A375 (cell line): ENCODE results near the gene TUFT1. TPM values are rescaled to one million over a fixed set of nuclear protein-coding genes. Genes with fewer than 3 reads are reported as not detected.

ENCODE experiments used
- small RNA-seq: library from RNA; depleted of rRNA; stranded (forward); fragments of <200 nt; gene quantifications from one replicate; pipeline ENCODE3, GENCODE V24; 2014
- total RNA-seq: library from RNA; depleted of rRNA; stranded (reverse); fragments of >200 nt; shearing (Covaris generic); gene quantifications from 2 replicates; pipeline ENCODE4 v1.2.3, GENCODE V29; 2014; rRNA removed

The TUFT1 gene
- 33.2 and 34.2 TPM in 2 replicates for total RNA-seq

DNA sequence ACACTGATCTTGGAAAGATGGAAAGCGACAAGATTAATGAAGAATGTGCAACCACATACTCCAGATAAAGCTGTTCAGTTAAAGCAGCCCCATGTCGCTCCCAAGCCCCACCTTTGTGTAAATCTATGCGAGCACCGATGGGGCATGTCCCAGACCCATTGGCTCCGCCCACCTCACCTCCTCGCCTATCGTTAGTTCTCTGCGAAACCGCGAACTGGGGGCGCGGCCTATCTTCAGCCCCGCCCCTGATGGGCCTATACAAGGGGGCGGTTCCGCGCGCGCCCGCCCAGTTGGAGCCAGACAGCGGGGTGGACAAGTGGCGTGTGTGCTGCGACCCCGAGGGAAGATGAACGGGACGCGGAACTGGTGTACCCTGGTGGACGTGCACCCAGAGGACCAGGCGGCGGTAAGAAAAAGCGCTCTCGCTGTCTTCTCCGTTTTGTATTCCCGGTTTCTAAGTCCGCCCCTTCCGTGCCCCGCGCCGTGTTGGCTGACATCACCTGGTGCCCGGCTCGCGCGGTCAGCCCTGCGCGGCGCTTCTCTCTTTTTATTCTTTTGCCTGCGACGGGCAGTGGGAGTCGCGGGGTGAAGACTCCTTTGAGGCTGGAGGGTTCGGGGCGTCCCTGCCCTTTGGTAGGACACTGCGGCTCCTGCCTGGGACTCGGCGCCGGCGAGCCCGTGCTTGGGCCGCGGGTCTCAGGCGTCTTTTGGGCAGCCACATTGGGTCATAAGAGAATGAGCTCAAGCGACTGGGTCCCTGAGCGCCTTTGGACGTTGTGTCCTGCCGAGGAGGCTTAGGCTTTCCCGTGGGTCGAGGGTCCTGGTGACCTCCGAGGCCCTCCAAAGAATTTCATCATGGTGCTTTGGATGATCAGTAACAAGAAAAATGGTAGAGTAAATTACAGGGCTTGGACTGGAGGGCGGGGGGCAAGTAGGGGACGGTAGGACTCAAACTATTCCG lies at the start of gene TUFT1:
TSS of gene TUFT1 (plus strand) at position 289 of the 961 bp plus-strand sequence. CDS start at position 347, 58 bp downstream.

DNA sequence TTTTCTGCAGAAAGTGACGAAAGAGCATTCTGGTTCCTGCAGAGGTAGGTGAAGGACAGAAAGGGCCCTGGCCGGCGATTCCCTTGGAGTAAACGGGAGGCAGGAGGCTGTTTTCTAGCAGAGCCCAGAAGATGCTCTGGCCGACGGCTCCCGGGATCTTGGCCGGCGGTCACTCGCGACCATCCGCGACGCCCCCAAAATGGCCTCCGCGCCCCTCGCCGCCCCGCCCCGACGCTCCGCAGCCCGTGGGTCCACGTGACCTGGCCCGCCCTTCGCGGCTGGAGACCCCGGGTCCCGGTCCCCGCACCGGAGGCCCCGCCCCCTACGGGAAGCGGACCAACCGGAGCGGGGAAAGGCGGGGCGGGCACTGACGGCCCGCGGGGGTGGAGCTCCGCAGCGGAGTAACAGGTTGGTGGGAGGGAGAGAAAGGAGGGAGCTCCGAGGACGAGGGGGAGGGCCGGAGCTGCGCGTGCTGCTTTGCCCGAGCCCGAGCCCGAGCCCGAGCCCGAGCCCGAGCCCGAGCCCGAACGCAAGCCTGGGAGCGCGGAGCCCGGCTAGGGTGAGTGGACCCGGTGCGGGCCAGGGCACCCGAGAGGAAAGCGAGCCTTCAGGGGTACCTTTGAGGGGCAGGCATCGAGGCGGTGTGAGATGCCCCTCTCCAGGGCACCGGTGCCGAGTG lies 29.0 kb upstream of the TUFT1 start, which contains the start of gene CGN:
TSS of gene CGN (plus strand) at position 431 of the 679 bp plus-strand sequence. CDS start 7,133 bp downstream, outside the sequence.

DNA sequence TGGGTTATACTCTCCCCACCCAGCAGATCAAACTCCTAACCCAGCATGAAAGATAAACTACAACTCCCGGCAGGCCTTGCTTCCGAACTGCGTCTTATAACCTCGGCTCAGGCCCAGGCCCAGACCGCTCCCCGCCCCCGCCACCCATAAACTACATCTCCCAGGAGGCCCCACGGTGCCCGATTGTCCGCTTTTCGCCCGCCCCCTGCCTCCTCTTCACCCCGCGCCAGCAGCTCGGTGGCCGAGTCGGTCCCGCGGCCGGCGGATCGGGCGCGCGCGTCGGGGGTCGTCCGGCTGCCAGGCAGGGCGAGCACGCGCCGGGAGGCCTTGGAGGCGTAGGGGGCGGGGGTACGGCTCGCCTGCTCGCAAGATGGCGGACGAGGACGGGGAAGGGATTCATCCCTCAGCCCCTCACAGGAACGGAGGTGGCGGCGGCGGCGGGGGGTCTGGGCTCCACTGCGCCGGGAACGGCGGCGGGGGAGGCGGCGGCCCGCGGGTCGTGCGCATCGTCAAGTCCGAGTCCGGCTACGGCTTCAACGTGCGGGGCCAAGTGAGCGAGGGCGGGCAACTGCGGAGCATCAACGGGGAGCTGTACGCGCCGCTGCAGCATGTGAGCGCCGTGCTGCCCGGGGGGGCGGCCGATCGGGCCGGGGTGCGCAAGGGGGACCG lies 71.9 kb downstream of the TUFT1 start, which contains the start of gene SNX27:
TSS of gene SNX27 (plus strand) at position 219 of the 669 bp plus-strand sequence. CDS start at position 371, 152 bp downstream.

Small RNAs within 50 kb of the gene (small RNA-seq; reads per million reads assigned to genes)
- gene MIR554: not detected
- 0.21 reads per million for gene RF00405
- not detected for gene RNU6-1062P

Other genes with a start within 250 kb of the TUFT1 start
- 70.3 and 78.9 TPM in 2 replicates for gene PI4KB, start 212.9 kb upstream of the TUFT1 start, total RNA-seq
- 99.2 and 108 TPM in 2 replicates for gene RFX5, start 193.1 kb upstream of the TUFT1 start, total RNA-seq
- gene SELENBP1, start 167.6 kb upstream of the TUFT1 start, total RNA-seq: not detected in 2 replicates
- gene PSMB4, start 140.7 kb upstream of the TUFT1 start, total RNA-seq: 846 and 849 TPM in 2 replicates
- 29.7 and 35.7 TPM in 2 replicates for gene POGZ, start 80.8 kb upstream of the TUFT1 start, total RNA-seq
- gene CGN, start 28.9 kb upstream of the TUFT1 start, total RNA-seq: 0.88 and 1.0 TPM in 2 replicates
- gene SNX27, start 71.7 kb downstream of the TUFT1 start, total RNA-seq: 24.4 and 25.7 TPM in 2 replicates
- gene CELF3, start 176.5 kb downstream of the TUFT1 start, total RNA-seq: not detected in 2 replicates
- gene RIIAD1, start 181.2 kb downstream of the TUFT1 start, total RNA-seq: 1.4 TPM in 1 of 2 replicates, not detected in the other
- gene MRPL9, start 223.2 kb downstream of the TUFT1 start, total RNA-seq: 189 and 194 TPM in 2 replicates